ENCODE measurements around the gene LRRC8C. TPM values are rescaled to one million over a fixed set of nuclear protein-coding genes. Genes with fewer than 3 reads are reported as not detected.

The LRRC8C gene
- total RNA-seq, 1 donor from 2014 or later: 4.6 TPM

- Mint-ChIP-seq H3K27me3 (ENCODE audit: low read depth) (no peaks in the 10 kb centered on the region), H3K4me1 (no peaks in the 10 kb centered on the region), H3K27ac (ENCODE audit: unreplicated experiment) (no peak overlapping the region), H3K36me3 (ENCODE audit: low read depth) (no peaks in the 10 kb centered on the region), H3K9me3 (no peaks in the 10 kb centered on the region), H3K4me3 (no peak overlapping the region)
- TF ChIP-seq CTCF (conservative IDR thresholded peaks at IDR 0.05): no peak
- no peak for DNase-seq (ENCODE audit: low read depth, low spot score)
Observed at GRCh38 chr1:89673251-89673650, 40.3 kb downstream of the LRRC8C start.

- no peak overlapping the region for H3K4me3 Mint-ChIP-seq
- peaks cover 2% of the 10 kb centered on the region for H3K36me3 Mint-ChIP-seq (ENCODE audit: low read depth)
- no peak for DNase-seq (ENCODE audit: low read depth, low spot score)
- H3K27ac Mint-ChIP-seq (ENCODE audit: unreplicated experiment): no peak overlapping the region
- H3K27me3 Mint-ChIP-seq (ENCODE audit: low read depth): no peaks in the 10 kb centered on the region
- TF ChIP-seq CTCF (conservative IDR thresholded peaks at IDR 0.05): no peak
- H3K9me3 Mint-ChIP-seq: peaks cover 2% of the 10 kb centered on the region
- H3K4me1 Mint-ChIP-seq: no peaks in the 10 kb centered on the region
Observed at GRCh38 chr1:89675677-89676076, 42.8 kb downstream of the LRRC8C start.

- H3K36me3 Mint-ChIP-seq (ENCODE audit: low read depth): peaks cover 10% of the 10 kb centered on the region
- no peak overlapping the region for H3K27ac Mint-ChIP-seq (ENCODE audit: unreplicated experiment)
- peaks cover 12% of the 10 kb centered on the region for H3K4me1 Mint-ChIP-seq
- no peaks in the 10 kb centered on the region for H3K27me3 Mint-ChIP-seq (ENCODE audit: low read depth)
- TF ChIP-seq CTCF (conservative IDR thresholded peaks at IDR 0.05): no peak
- no peak overlapping the region for H3K4me3 Mint-ChIP-seq
- DNase-seq (ENCODE audit: low read depth, low spot score): no peak
- H3K9me3 Mint-ChIP-seq: peaks cover 12% of the 10 kb centered on the region
Observed at GRCh38 chr1:89681045-89681729, 48.3 kb downstream of the LRRC8C start.

GRCh38 chr1:89682611-89683010 lies 49.7 kb downstream of the LRRC8C start:
- no peak for DNase-seq (ENCODE audit: low read depth, low spot score)
- Mint-ChIP-seq H3K36me3 (ENCODE audit: low read depth) (peaks cover 15% of the 10 kb centered on the region), H3K27me3 (ENCODE audit: low read depth) (no peaks in the 10 kb centered on the region), H3K27ac (ENCODE audit: unreplicated experiment) (no peak overlapping the region), H3K4me1 (peaks cover 16% of the 10 kb centered on the region), H3K4me3 (no peak overlapping the region), H3K9me3 (peaks cover 15% of the 10 kb centered on the region)
- no peak for TF ChIP-seq CTCF (conservative IDR thresholded peaks at IDR 0.05)

GRCh38 chr1:89685461-89685860 lies 52.5 kb downstream of the LRRC8C start:
- peaks cover 17% of the 10 kb centered on the region for H3K36me3 Mint-ChIP-seq (ENCODE audit: low read depth)
- peaks cover 16% of the 10 kb centered on the region for H3K9me3 Mint-ChIP-seq
- H3K27ac Mint-ChIP-seq (ENCODE audit: unreplicated experiment): no peak overlapping the region
- H3K4me3 Mint-ChIP-seq: no peak overlapping the region
- no peaks in the 10 kb centered on the region for H3K27me3 Mint-ChIP-seq (ENCODE audit: low read depth)
- H3K4me1 Mint-ChIP-seq: peaks cover 27% of the 10 kb centered on the region
- no peak for TF ChIP-seq CTCF (conservative IDR thresholded peaks at IDR 0.05)
- DNase-seq (ENCODE audit: low read depth, low spot score): no peak
